Endodermal cell (in vitro differentiated cells): Measurements from ENCODE around the gene UBE2G1. TPM values are rescaled to one million over a fixed set of nuclear protein-coding genes. Genes with fewer than 3 reads are reported as not detected.
"Not testable (repeated sequence)": the region's sequence is repeated elsewhere in the genome, so short reads cannot be mapped to it uniquely, and the experiment has no call there.

Experiments
- DNase-seq: peaks from one replicate; pipeline ENCODE4 v3.0.0-alpha.2; 2017
- H3K27ac ChIP-seq: 2 replicates; pipeline ENCODE4 v1.5.1; 2013; ENCODE audit warnings: mild to moderate bottlenecking, low read depth, low read length, moderate library complexity
- H3K27me3 ChIP-seq: 2 replicates; pipeline ENCODE4 v1.6.1; 2013; ENCODE audit warnings: mild to moderate bottlenecking, low read length, moderate library complexity; ENCODE audit not compliant: insufficient read depth, control insufficient read depth, poor library complexity, severe bottlenecking
- H3K36me3 ChIP-seq: 2 replicates; pipeline ENCODE4 v1.7.0; 2013; ENCODE audit warnings: mild to moderate bottlenecking, low read length, moderate library complexity; ENCODE audit not compliant: control insufficient read depth, insufficient read depth
- H3K4me1 ChIP-seq: one replicate; pipeline ENCODE4 v1.7.0; 2013; ENCODE audit warnings: low read length; ENCODE audit not compliant: control insufficient read depth, insufficient read depth
- H3K4me3 ChIP-seq: 2 replicates; pipeline ENCODE4 v1.5.1; 2013; ENCODE audit warnings: mild to moderate bottlenecking, low read length, moderate library complexity
- H3K9ac ChIP-seq: 2 replicates; pipeline ENCODE4 v1.6.1; 2013; ENCODE audit warnings: mild to moderate bottlenecking, low read length, moderate library complexity; ENCODE audit not compliant: poor library complexity, severe bottlenecking; ENCODE audit errors: extremely low read depth
- H3K9me3 ChIP-seq: 2 replicates; pipeline ENCODE4 v1.6.1; 2013; ENCODE audit warnings: mild to moderate bottlenecking, low read length, moderate library complexity; ENCODE audit not compliant: control insufficient read depth
- H3K27ac Mint-ChIP-seq: 2 replicates; pipeline ENCODE4 v1.8.0; 2020; ENCODE audit warnings: mixed read lengths
- H3K27me3 Mint-ChIP-seq: 2 replicates; pipeline ENCODE4 v1.8.0; 2021; ENCODE audit warnings: mild to moderate bottlenecking, mixed read lengths; ENCODE audit not compliant: insufficient read depth
- H3K36me3 Mint-ChIP-seq: 2 replicates; pipeline ENCODE4 v1.8.0; 2020; ENCODE audit warnings: low read depth, mixed read lengths
- H3K4me1 Mint-ChIP-seq: 2 replicates; pipeline ENCODE4 v1.8.0; 2020; ENCODE audit warnings: mixed read lengths
- H3K4me3 Mint-ChIP-seq: 2 replicates; pipeline ENCODE4 v1.8.0; 2020; ENCODE audit warnings: mild to moderate bottlenecking, moderate library complexity, mixed read lengths
- H3K9me3 Mint-ChIP-seq: 2 replicates; pipeline ENCODE4 v1.8.0; 2020; ENCODE audit warnings: mild to moderate bottlenecking, mixed read lengths
- CTCF ChIP-seq: fragments of 200-600 bp; sonication (generic); conservative IDR thresholded peaks from 2 replicates; pipeline ENCODE4 v1.5.0; 2021; ENCODE audit warnings: antibody characterized with exemption, mild to moderate bottlenecking
- WGBS, 2 experiments: methylation state at CpG; one replicate each; pipeline versions ENCODE4 v1.1.5 to v1.1.7; 2013; ENCODE audit warnings: missing lambda C conversion rate in 2 of 2, mixed read lengths in 1 of 2; ENCODE audit not compliant: insufficient coverage in 1 of 2, insufficient read length in 1 of 2; 5-methylcytosine and 5-hydroxymethylcytosine counted together
- total RNA-seq, 2 donors: library from RNA; stranded (reverse); fragmentation: NEBNext Ultra II Directional in 1 of 2; extraction: Animal tissue kit (Norgen Biotek cat#: 25700) in 1 of 2; gene quantifications; 2 replicates in 1 of 2; 3 replicates in 1 of 2; pipeline ENCODE4 v1.2.1, GENCODE V29; 2021

The UBE2G1 gene
- total RNA-seq, 2 donors from 2014 or later = 85.5 to 104 TPM

GRCh38 chr17:4261452-4261851 is 105.0 kb downstream of the UBE2G1 start:
- Histone ChIP-seq H3K36me3 (peaks cover 37% of the 10 kb centered on the region), H3K9me3 (peaks cover 27% of the 10 kb centered on the region), H3K9ac (no peak overlapping the region), H3K4me3 (peak overlapping the region; percentile 90), H3K4me1 (no peaks in the 10 kb centered on the region), H3K27ac (no peak overlapping the region), H3K27me3 (no peaks in the 10 kb centered on the region)
- H3K4me1 Mint-ChIP-seq = peaks cover 18% of the 10 kb centered on the region
- peaks cover 43% of the 10 kb centered on the region for H3K36me3 Mint-ChIP-seq
- peak; percentile 63 for DNase-seq
- H3K27ac Mint-ChIP-seq = peak overlapping the region; percentile 4
- H3K9me3 Mint-ChIP-seq = peaks cover 21% of the 10 kb centered on the region
- H3K4me3 Mint-ChIP-seq = peak overlapping the region; percentile 74
- H3K27me3 Mint-ChIP-seq = no peaks in the 10 kb centered on the region
- WGBS, 2 experiments = 76 to 83% methylated on average over 8 of the region's 8 CpGs
- no peak for TF ChIP-seq CTCF

- Histone ChIP-seq H3K4me1 (no peaks in the 10 kb centered on the region), H3K27ac (no peak overlapping the region), H3K36me3 (peaks cover 40% of the 10 kb centered on the region), H3K9ac (no peak overlapping the region), H3K4me3 (peak overlapping the region; percentile 46), H3K27me3 (no peaks in the 10 kb centered on the region), H3K9me3 (peaks cover 27% of the 10 kb centered on the region)
- Mint-ChIP-seq H3K4me1 (peaks cover 13% of the 10 kb centered on the region), H3K9me3 (peaks cover 25% of the 10 kb centered on the region), H3K4me3 (no peak overlapping the region), H3K36me3 (peaks cover 55% of the 10 kb centered on the region), H3K27ac (no peak overlapping the region), H3K27me3 (no peaks in the 10 kb centered on the region)
- no peak for TF ChIP-seq CTCF
- WGBS, 2 experiments = 95 to 100% methylated on average over 2 to 3 of the region's 3 CpGs
- peak; percentile 7 for DNase-seq
These were observed 107.6 kb downstream of the UBE2G1 start for GRCh38 chr17:4258867-4259266.

GRCh38 chr17:4256952-4257351 is 109.5 kb downstream of the UBE2G1 start:
- Mint-ChIP-seq H3K27ac (no peak overlapping the region), H3K4me1 (peaks cover 6% of the 10 kb centered on the region), H3K27me3 (no peaks in the 10 kb centered on the region), H3K4me3 (no peak overlapping the region), H3K9me3 (peaks cover 25% of the 10 kb centered on the region), H3K36me3 (peaks cover 55% of the 10 kb centered on the region)
- Histone ChIP-seq H3K27ac (no peak overlapping the region), H3K9ac (no peak overlapping the region), H3K4me1 (no peaks in the 10 kb centered on the region), H3K27me3 (no peaks in the 10 kb centered on the region), H3K9me3 (peaks cover 27% of the 10 kb centered on the region), H3K4me3 (no peak overlapping the region), H3K36me3 (peaks cover 37% of the 10 kb centered on the region)
- peak; percentile 15 for DNase-seq
- 96 to 100% methylated on average over 2 of the region's 2 CpGs for WGBS, 2 experiments
- no peak for TF ChIP-seq CTCF

- not testable (repeated sequence) for H3K4me3 ChIP-seq, H3K4me3 Mint-ChIP-seq, H3K27me3 Mint-ChIP-seq, H3K27me3 ChIP-seq, H3K4me1 Mint-ChIP-seq, H3K27ac Mint-ChIP-seq, H3K4me1 ChIP-seq, H3K9ac ChIP-seq, H3K27ac ChIP-seq, DNase-seq
- Mint-ChIP-seq H3K36me3 (peaks cover 42% of the 10 kb centered on the region), H3K9me3 (peaks cover 21% of the 10 kb centered on the region)
- WGBS, 2 experiments = 96% methylated on average over 6 of the region's 6 CpGs
- Histone ChIP-seq H3K36me3 (peaks cover 28% of the 10 kb centered on the region), H3K9me3 (peaks cover 25% of the 10 kb centered on the region)
These were observed 111.2 kb downstream of the UBE2G1 start for GRCh38 chr17:4255271-4255670.
